ENCODE data around the gene TMEM114. TPM values are rescaled to one million over a fixed set of nuclear protein-coding genes. Genes with fewer than 3 reads are reported as not detected.

TMEM114 gene
- total RNA-seq, 1 experiment from 2014 or later = not detected

GRCh38 chr16:8619671-8620370 is 29.5 kb upstream of the TMEM114 start (continued):
- TF ChIP-seq YY1 (IDR thresholded peaks at IDR 0.05; ENCODE audit: extremely low read depth, insufficient replicate concordance, low read depth, low read length) = no peak
- no peak for TF ChIP-seq SRF (IDR thresholded peaks at IDR 0.05; ENCODE audit: low read depth)
- no peak for TF ChIP-seq ZFX (IDR thresholded peaks at IDR 0.05)
- TF ChIP-seq TCF7L2 (IDR thresholded peaks at IDR 0.05; ENCODE audit: borderline replicate concordance, extremely low read depth, insufficient read depth, insufficient read length) = no peak
- TF ChIP-seq ELF1 (IDR thresholded peaks at IDR 0.05; ENCODE audit: borderline replicate concordance, low read depth) = no peak

GRCh38 chr16:8614435-8615029 is 24.2 kb upstream of the TMEM114 start:
- CTCF ChIA-PET = no interaction called here
- H3K27me3 ChIP-seq (ENCODE audit: insufficient read depth, low read length) = peaks cover 7% of the 10 kb centered on the region; the same call in 1 of the 2 replicates

More at GRCh38 chr16:8614435-8615029, 24.2 kb upstream of the TMEM114 start:
- ChIA-PET RAD21 (ENCODE audit: low non-redundant PET in 1 of 2, low total read pairs in 2 of 2, uncharacterized antibody in 2 of 2, unreplicated experiment in 2 of 2) (no interaction called here), POLR2A (no interaction called here)
- H2AFZ ChIP-seq (ENCODE audit: low read depth, low read length, poor library complexity, severe bottlenecking) = no peak overlapping the region
- H3K4me1 ChIP-seq (ENCODE audit: control insufficient read depth in 1 of 2, insufficient read depth in 2 of 2, low read length in 2 of 2) = no peaks in the 10 kb centered on the region
- intact Hi-C loops (cut with micrococcal nuclease) = no loop called here
- H3K27ac ChIP-seq (ENCODE audit: low read depth, low read length) = no peak overlapping the region
- no peaks in the 10 kb centered on the region for H3K9me2 ChIP-seq (ENCODE audit: insufficient read depth)
- H3K4me2 ChIP-seq (ENCODE audit: low read length) = no peak overlapping the region
- no peak overlapping the region for H3K9ac ChIP-seq (ENCODE audit: low read length)
- no TSS peak for BruUV-seq (replicated peaks)
- H4K20me1 ChIP-seq (ENCODE audit: insufficient read depth) = no peaks in the 10 kb centered on the region
- ATAC-seq = no peak
- DNase-seq (ENCODE audit: low read depth, low spot score) = no peak
- H3K4me3 ChIP-seq (replicated peaks in 1 of 2; ENCODE audit: low read depth in 1 of 2, low read length in 2 of 2) = no peak overlapping the region
- no peaks in the 10 kb centered on the region for H3K79me2 ChIP-seq (ENCODE audit: insufficient read depth, low read length)
- no peaks in the 10 kb centered on the region for H3K9me3 ChIP-seq (ENCODE audit: control insufficient read depth in 1 of 2, insufficient read depth in 1 of 2, low read depth in 1 of 2, low read length in 2 of 2)
- TF ChIP-seq ZFX (IDR thresholded peaks at IDR 0.05) (no peak), FOSL1 (IDR thresholded peaks at IDR 0.05; ENCODE audit: low read depth) (no peak), YY1 (IDR thresholded peaks at IDR 0.05; ENCODE audit: extremely low read depth, insufficient replicate concordance, low read depth, low read length) (no peak), CBX3 (IDR thresholded peaks at IDR 0.05; ENCODE audit: low read depth) (no peak), POLR2A (IDR thresholded peaks at IDR 0.05; ENCODE audit: borderline replicate concordance, extremely low read depth, insufficient read depth, insufficient read length) (no peak), ZNF274 (IDR thresholded peaks at IDR 0.05; ENCODE audit: low read depth, low read length) (no peak), REST (IDR thresholded peaks at IDR 0.05; ENCODE audit: low read depth) (no peak), EZH2phosphoT487 (IDR thresholded peaks at IDR 0.05; ENCODE audit: borderline replicate concordance) (no peak), SP1 (IDR thresholded peaks at IDR 0.05; ENCODE audit: low read depth) (no peak), EZH2 (IDR thresholded peaks at IDR 0.05) (no peak), CEBPB (IDR thresholded peaks at IDR 0.05; ENCODE audit: low read depth) (no peak)
- TF ChIP-seq, protein P1, sequence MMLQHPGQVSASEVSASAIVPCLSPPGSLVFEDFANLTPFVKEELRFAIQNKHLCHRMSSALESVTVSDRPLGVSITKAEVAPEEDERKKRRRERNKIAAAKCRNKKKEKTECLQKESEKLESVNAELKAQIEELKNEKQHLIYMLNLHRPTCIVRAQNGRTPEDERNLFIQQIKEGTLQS (IDR thresholded peaks at IDR 0.05) = no peak
- H3K36me3 ChIP-seq (ENCODE audit: control insufficient read depth in 1 of 2, insufficient read depth in 2 of 2, low read length in 2 of 2) = no peaks in the 10 kb centered on the region

Data from HCT116 (cell line).